GM12878 (cell line): Measurements from ENCODE around the gene TUBA1B. TPM values are rescaled to one million over a fixed set of nuclear protein-coding genes. Genes with fewer than 3 reads are reported as not detected.

Source experiments
- BRCA1 ChIP-seq: IDR thresholded peaks from 2 replicates; pipeline ENCODE4 v1.6.1; 2011; ENCODE audit warnings: low read depth, low read length, improper control_type of control experiment
- CBFB ChIP-seq: IDR thresholded peaks from 2 replicates; pipeline ENCODE4 v1.6.1; 2016; ENCODE audit warnings: antibody characterized with exemption, low read depth
- polyA plus RNA-seq, 11 experiments: library from polyadenylated mRNA; depleted of rRNA in 4 of 11; unstranded in 6 of 11; stranded (reverse) in 5 of 11; fragments of >200 nt; fragmentation: Nextera tagmentation in 4 of 11; fragmentation: Illumina TruSeq in 1 of 11; extraction: Ambion mirVana in 4 of 11; extraction: Trizol in 1 of 11; gene quantifications; 1 replicate in 1 of 11; 2 replicates in 10 of 11; pipeline versions ENCODE4 v1.2.1 to v1.2.3, GENCODE V29; 2011 to 2016; ENCODE audit warnings: inconsistent platforms in 2 of 11, missing spikeins in 2 of 11, low read depth in 1 of 11
- small RNA-seq: library from RNA; depleted of rRNA; stranded (forward); fragments of <200 nt; gene quantifications from one replicate; pipeline ENCODE3, GENCODE V24; 2014
- total RNA-seq, 4 experiments: library from RNA; depleted of rRNA in 3 of 4; stranded (reverse); fragments of >200 nt in 3 of 4; fragmentation: Illumina TruSeq in 1 of 4; extraction: Trizol in 1 of 4; gene quantifications; 2 replicates each; pipeline versions ENCODE4 v1.2.1 to v1.2.3, GENCODE V29; 2013 to 2021
- TF ChIP-seq, protein P1 (sequence below): fragments of 450-650 bp; formaldehyde crosslinking; IDR thresholded peaks from 2 replicates; pipeline ENCODE4 v1.5.0; 2022; ENCODE audit warnings: mild to moderate bottlenecking, missing genetic modification characterization

Gene TUBA1B
- total and polyA plus RNA-seq, 10 of the 15 experiments (the other 5 are each of a cell fraction or from before 2014, with no cell fraction given) = 2,328 to 4,712 (median 3,552) TPM

DNA sequence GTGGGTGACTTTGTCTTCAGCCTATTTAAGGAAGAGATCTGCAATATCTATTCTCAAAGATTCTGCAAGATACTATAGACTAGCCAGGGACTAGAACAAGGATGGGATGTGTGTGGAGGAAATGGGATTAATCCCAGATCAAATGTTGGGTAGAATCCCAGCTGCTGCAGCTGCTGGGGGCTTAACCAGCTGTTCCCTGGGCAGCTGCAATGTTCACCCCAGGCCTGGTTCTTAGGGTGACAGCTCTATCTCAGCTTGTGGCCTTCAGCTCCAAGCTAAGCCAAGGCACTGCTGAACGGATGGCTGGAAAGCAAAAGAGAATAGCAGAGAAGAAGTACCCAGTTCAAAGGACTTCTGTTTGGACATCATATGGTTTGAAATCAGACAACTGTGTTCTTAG is 51.4 kb downstream of the TUBA1B start (continued):
- TF ChIP-seq, protein P1, sequence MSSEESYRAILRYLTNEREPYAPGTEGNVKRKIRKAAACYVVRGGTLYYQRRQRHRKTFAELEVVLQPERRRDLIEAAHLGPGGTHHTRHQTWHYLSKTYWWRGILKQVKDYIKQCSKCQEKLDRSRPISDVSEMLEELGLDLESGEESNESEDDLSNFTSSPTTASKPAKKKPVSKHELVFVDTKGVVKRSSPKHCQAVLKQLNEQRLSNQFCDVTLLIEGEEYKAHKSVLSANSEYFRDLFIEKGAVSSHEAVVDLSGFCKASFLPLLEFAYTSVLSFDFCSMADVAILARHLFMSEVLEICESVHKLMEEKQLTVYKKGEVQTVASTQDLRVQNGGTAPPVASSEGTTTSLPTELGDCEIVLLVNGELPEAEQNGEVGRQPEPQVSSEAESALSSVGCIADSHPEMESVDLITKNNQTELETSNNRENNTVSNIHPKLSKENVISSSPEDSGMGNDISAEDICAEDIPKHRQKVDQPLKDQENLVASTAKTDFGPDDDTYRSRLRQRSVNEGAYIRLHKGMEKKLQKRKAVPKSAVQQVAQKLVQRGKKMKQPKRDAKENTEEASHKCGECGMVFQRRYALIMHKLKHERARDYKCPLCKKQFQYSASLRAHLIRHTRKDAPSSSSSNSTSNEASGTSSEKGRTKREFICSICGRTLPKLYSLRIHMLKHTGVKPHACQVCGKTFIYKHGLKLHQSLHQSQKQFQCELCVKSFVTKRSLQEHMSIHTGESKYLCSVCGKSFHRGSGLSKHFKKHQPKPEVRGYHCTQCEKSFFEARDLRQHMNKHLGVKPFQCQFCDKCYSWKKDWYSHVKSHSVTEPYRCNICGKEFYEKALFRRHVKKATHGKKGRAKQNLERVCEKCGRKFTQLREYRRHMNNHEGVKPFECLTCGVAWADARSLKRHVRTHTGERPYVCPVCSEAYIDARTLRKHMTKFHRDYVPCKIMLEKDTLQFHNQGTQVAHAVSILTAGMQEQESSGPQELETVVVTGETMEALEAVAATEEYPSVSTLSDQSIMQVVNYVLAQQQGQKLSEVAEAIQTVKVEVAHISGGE = no peak
- TF ChIP-seq CBFB (no peak), BRCA1 (no peak)

Small RNA genes lying within 50 kb of the gene (small RNA-seq; reads per million reads assigned to genes)
- gene RF00019 = not detected

Other genes with a start within 250 kb of the TUBA1B start
Only the 7 nearest of the 17 such genes appear.
- 9.6 and 11.4 TPM in 2 replicates for gene DDN, start 132.0 kb downstream of the TUBA1B start, total RNA-seq (2014; rRNA removed)
- gene DDN, start 132.0 kb downstream of the TUBA1B start, total RNA-seq (2014; rRNA removed; fragmentation: Illumina TruSeq; extraction: Trizol) = 5.1 and 5.5 TPM in 2 replicates
- gene DDN, start 132.0 kb downstream of the TUBA1B start, total RNA-seq (2021) = 11.5 and 13.4 TPM in 2 replicates
- 1.5 and 2.0 TPM in 2 replicates for gene DDN, start 132.0 kb downstream of the TUBA1B start, polyA plus RNA-seq (2011; rRNA removed)
- 3.0 and 6.1 TPM in 2 replicates for gene DDN, start 132.0 kb downstream of the TUBA1B start, polyA plus RNA-seq (2014; fragmentation: Illumina TruSeq; extraction: Trizol)
- under 1 TPM; 0.10 to 0.22 TPM for gene DDN, start 132.0 kb downstream of the TUBA1B start, polyA plus RNA-seq (2014; fragmentation: Nextera tagmentation; extraction: Ambion mirVana)
- 7.4 and 10.1 TPM in 2 replicates for gene DDN, start 132.0 kb downstream of the TUBA1B start, polyA plus RNA-seq (2014; rRNA removed)
- 1 to 10 TPM in 1 of 2 experiments, under 1 TPM in 1; 0.70 to 1.0 TPM for gene DDN, start 132.0 kb downstream of the TUBA1B start, polyA plus RNA-seq (2016; fragmentation: Nextera tagmentation; extraction: Ambion mirVana)
- gene PRKAG1, start 112.6 kb downstream of the TUBA1B start, total RNA-seq (2014; rRNA removed) = 49.5 and 58.1 TPM in 2 replicates
- 62.6 and 62.8 TPM in 2 replicates for gene PRKAG1, start 112.6 kb downstream of the TUBA1B start, total RNA-seq (2014; rRNA removed; fragmentation: Illumina TruSeq; extraction: Trizol)
- gene PRKAG1, start 112.6 kb downstream of the TUBA1B start, total RNA-seq (2021) = 43.7 and 46.4 TPM in 2 replicates
- gene PRKAG1, start 112.6 kb downstream of the TUBA1B start, polyA plus RNA-seq (2011; rRNA removed) = 91.6 and 102 TPM in 2 replicates
- 80.9 and 102 TPM in 2 replicates for gene PRKAG1, start 112.6 kb downstream of the TUBA1B start, polyA plus RNA-seq (2014; fragmentation: Illumina TruSeq; extraction: Trizol)
- gene PRKAG1, start 112.6 kb downstream of the TUBA1B start, polyA plus RNA-seq (2014; fragmentation: Nextera tagmentation; extraction: Ambion mirVana) = 10 to 100 TPM; 61.5 to 70.9 TPM
- gene PRKAG1, start 112.6 kb downstream of the TUBA1B start, polyA plus RNA-seq (2014; rRNA removed) = 38.3 and 44.5 TPM in 2 replicates
- gene PRKAG1, start 112.6 kb downstream of the TUBA1B start, polyA plus RNA-seq (2016; fragmentation: Nextera tagmentation; extraction: Ambion mirVana) = 10 to 100 TPM; 58.5 to 60.3 TPM
- 10.7 and 13.3 TPM in 2 replicates for gene KMT2D, start 70.6 kb downstream of the TUBA1B start, total RNA-seq (2014; rRNA removed)
- 9.6 and 10.8 TPM in 2 replicates for gene KMT2D, start 70.6 kb downstream of the TUBA1B start, total RNA-seq (2014; rRNA removed; fragmentation: Illumina TruSeq; extraction: Trizol)
- 57.9 and 71.5 TPM in 2 replicates for gene KMT2D, start 70.6 kb downstream of the TUBA1B start, total RNA-seq (2021)
- 4.6 and 7.9 TPM in 2 replicates for gene KMT2D, start 70.6 kb downstream of the TUBA1B start, polyA plus RNA-seq (2011; rRNA removed)
- gene KMT2D, start 70.6 kb downstream of the TUBA1B start, polyA plus RNA-seq (2014; fragmentation: Illumina TruSeq; extraction: Trizol) = 39.7 and 45.6 TPM in 2 replicates
- gene KMT2D, start 70.6 kb downstream of the TUBA1B start, polyA plus RNA-seq (2014; fragmentation: Nextera tagmentation; extraction: Ambion mirVana) = 1 to 10 TPM in 1 of 2 experiments, under 1 TPM in 1; 0.51 to 1.2 TPM
- gene KMT2D, start 70.6 kb downstream of the TUBA1B start, polyA plus RNA-seq (2014; rRNA removed) = 32.7 and 33.8 TPM in 2 replicates
- 10 to 100 TPM; 10.1 to 10.6 TPM for gene KMT2D, start 70.6 kb downstream of the TUBA1B start, polyA plus RNA-seq (2016; fragmentation: Nextera tagmentation; extraction: Ambion mirVana)
- 8.7 and 11.0 TPM in 2 replicates for gene RHEBL1, start 61.4 kb downstream of the TUBA1B start, total RNA-seq (2014; rRNA removed)
- 5.9 and 6.4 TPM in 2 replicates for gene RHEBL1, start 61.4 kb downstream of the TUBA1B start, total RNA-seq (2014; rRNA removed; fragmentation: Illumina TruSeq; extraction: Trizol)
- gene RHEBL1, start 61.4 kb downstream of the TUBA1B start, total RNA-seq (2021) = 7.2 and 7.9 TPM in 2 replicates
- gene RHEBL1, start 61.4 kb downstream of the TUBA1B start, polyA plus RNA-seq (2011; rRNA removed) = 13.1 and 15.3 TPM in 2 replicates
- gene RHEBL1, start 61.4 kb downstream of the TUBA1B start, polyA plus RNA-seq (2014; fragmentation: Illumina TruSeq; extraction: Trizol) = 5.5 and 6.2 TPM in 2 replicates
- 10 to 100 TPM; 17.9 to 18.7 TPM for gene RHEBL1, start 61.4 kb downstream of the TUBA1B start, polyA plus RNA-seq (2014; fragmentation: Nextera tagmentation; extraction: Ambion mirVana)
- gene RHEBL1, start 61.4 kb downstream of the TUBA1B start, polyA plus RNA-seq (2014; rRNA removed) = 9.2 and 11.1 TPM in 2 replicates
- 10 to 100 TPM; 13.0 to 14.5 TPM for gene RHEBL1, start 61.4 kb downstream of the TUBA1B start, polyA plus RNA-seq (2016; fragmentation: Nextera tagmentation; extraction: Ambion mirVana)
- not detected in 2 replicates for gene DHH, start 36.6 kb downstream of the TUBA1B start, total RNA-seq (2014; rRNA removed)
- gene DHH, start 36.6 kb downstream of the TUBA1B start, total RNA-seq (2014; rRNA removed; fragmentation: Illumina TruSeq; extraction: Trizol) = 0.05 TPM in 1 of 2 replicates, not detected in the other
- gene DHH, start 36.6 kb downstream of the TUBA1B start, total RNA-seq (2021) = not detected in 2 replicates
- 0.01 TPM in 1 of 2 replicates, not detected in the other for gene DHH, start 36.6 kb downstream of the TUBA1B start, polyA plus RNA-seq (2011; rRNA removed)
- not detected in 2 replicates for gene DHH, start 36.6 kb downstream of the TUBA1B start, polyA plus RNA-seq (2014; fragmentation: Illumina TruSeq; extraction: Trizol)
- not detected for gene DHH, start 36.6 kb downstream of the TUBA1B start, polyA plus RNA-seq (2014; fragmentation: Nextera tagmentation; extraction: Ambion mirVana)
- 0.11 TPM in 1 of 2 replicates, not detected in the other for gene DHH, start 36.6 kb downstream of the TUBA1B start, polyA plus RNA-seq (2014; rRNA removed)
- not detected for gene DHH, start 36.6 kb downstream of the TUBA1B start, polyA plus RNA-seq (2016; fragmentation: Nextera tagmentation; extraction: Ambion mirVana)
- gene LMBR1L, start 20.5 kb downstream of the TUBA1B start, total RNA-seq (2014; rRNA removed) = 19.8 and 22.0 TPM in 2 replicates
- gene LMBR1L, start 20.5 kb downstream of the TUBA1B start, total RNA-seq (2014; rRNA removed; fragmentation: Illumina TruSeq; extraction: Trizol) = 11.8 and 13.5 TPM in 2 replicates
- 22.1 and 24.9 TPM in 2 replicates for gene LMBR1L, start 20.5 kb downstream of the TUBA1B start, total RNA-seq (2021)
- gene LMBR1L, start 20.5 kb downstream of the TUBA1B start, polyA plus RNA-seq (2011; rRNA removed) = 34.2 and 42.6 TPM in 2 replicates
- gene LMBR1L, start 20.5 kb downstream of the TUBA1B start, polyA plus RNA-seq (2014; fragmentation: Illumina TruSeq; extraction: Trizol) = 23.2 and 25.9 TPM in 2 replicates
- 1 to 10 TPM; 2.1 to 2.8 TPM for gene LMBR1L, start 20.5 kb downstream of the TUBA1B start, polyA plus RNA-seq (2014; fragmentation: Nextera tagmentation; extraction: Ambion mirVana)
- gene LMBR1L, start 20.5 kb downstream of the TUBA1B start, polyA plus RNA-seq (2014; rRNA removed) = 22.4 and 24.7 TPM in 2 replicates
- gene LMBR1L, start 20.5 kb downstream of the TUBA1B start, polyA plus RNA-seq (2016; fragmentation: Nextera tagmentation; extraction: Ambion mirVana) = 10 to 100 TPM; 18.0 to 20.3 TPM
- gene TUBA1A, start 57.7 kb upstream of the TUBA1B start, total RNA-seq (2014; rRNA removed) = 281 and 336 TPM in 2 replicates
- 188 and 209 TPM in 2 replicates for gene TUBA1A, start 57.7 kb upstream of the TUBA1B start, total RNA-seq (2014; rRNA removed; fragmentation: Illumina TruSeq; extraction: Trizol)
- gene TUBA1A, start 57.7 kb upstream of the TUBA1B start, total RNA-seq (2021) = 148 and 167 TPM in 2 replicates
- 78.7 and 129 TPM in 2 replicates for gene TUBA1A, start 57.7 kb upstream of the TUBA1B start, polyA plus RNA-seq (2011; rRNA removed)
- gene TUBA1A, start 57.7 kb upstream of the TUBA1B start, polyA plus RNA-seq (2014; fragmentation: Illumina TruSeq; extraction: Trizol) = 340 and 395 TPM in 2 replicates
- gene TUBA1A, start 57.7 kb upstream of the TUBA1B start, polyA plus RNA-seq (2014; fragmentation: Nextera tagmentation; extraction: Ambion mirVana) = 100 to 1,000 TPM; 431 to 496 TPM
- gene TUBA1A, start 57.7 kb upstream of the TUBA1B start, polyA plus RNA-seq (2014; rRNA removed) = 259 and 311 TPM in 2 replicates
- gene TUBA1A, start 57.7 kb upstream of the TUBA1B start, polyA plus RNA-seq (2016; fragmentation: Nextera tagmentation; extraction: Ambion mirVana) = 100 to 1,000 TPM; 200 to 217 TPM